Iris pigment epithelial cell (primary cell): ENCODE results near the gene NUBP2.
A peak's percentile ranks its signal among the peaks of the same experiment; 100 is the strongest.

ENCODE experiments used
- DNase-seq: peaks from one replicate; pipeline ENCODE4 v3.0.0-alpha.2; 2011; ENCODE audit warnings: low read depth

Gene NUBP2

GRCh38 chr16:1772362-1772907 lies 10.3 kb upstream of the NUBP2 start, which contains the start of gene EME2:
Gene EME2, plus strand, starts transcription at chr16:1772810. Its CDS starts 418 bp downstream, at chr16:1773228.
- DNase-seq, result peak; percentile 73

- DNase-seq, result peak; percentile 87
These were observed 9.7 kb upstream of the NUBP2 start, which contains the start of gene MRPS34 for GRCh38 chr16:1772908-1773702. Gene MRPS34, minus strand, starts transcription at chr16:1773134. Its CDS starts 15 bp downstream, at chr16:1773119.

GRCh38 chr16:1773703-1774447 lies 8.9 kb upstream of the NUBP2 start:
- DNase-seq, result peak; percentile 60

- DNase-seq, result no peak
These were observed 8.3 kb upstream of the NUBP2 start for GRCh38 chr16:1774448-1774780.

- no peak for DNase-seq
These were observed 7.5 kb upstream of the NUBP2 start for GRCh38 chr16:1775006-1775845.

GRCh38 chr16:1775846-1776671 lies 6.7 kb upstream of the NUBP2 start:
- DNase-seq, result no peak

GRCh38 chr16:1776672-1776955 lies 6.1 kb upstream of the NUBP2 start:
- no peak for DNase-seq

GRCh38 chr16:1776991-1777374 lies 5.8 kb upstream of the NUBP2 start:
- DNase-seq, result no peak

- no peak for DNase-seq
These were observed 5.2 kb upstream of the NUBP2 start for GRCh38 chr16:1777375-1778199.

- no peak for DNase-seq
These were observed 4.3 kb upstream of the NUBP2 start for GRCh38 chr16:1778200-1779179.

- no peak for DNase-seq
These were observed 3.5 kb upstream of the NUBP2 start for GRCh38 chr16:1779234-1779701.

GRCh38 chr16:1779741-1780676 lies 2.8 kb upstream of the NUBP2 start:
- DNase-seq, result no peak

- DNase-seq, result no peak
These were observed 2.1 kb upstream of the NUBP2 start for GRCh38 chr16:1780677-1781072.

- no peak for DNase-seq
These were observed 1.5 kb upstream of the NUBP2 start for GRCh38 chr16:1781254-1781653.

- peak; percentile 48 for DNase-seq
These were observed 877 bp upstream of the NUBP2 start for GRCh38 chr16:1781758-1782407.

GRCh38 chr16:1784977-1785845 lies 2.5 kb downstream of the NUBP2 start:
- DNase-seq, result no peak

GRCh38 chr16:1785846-1786170 lies 3.0 kb downstream of the NUBP2 start:
- no peak for DNase-seq
